Measurements from ENCODE around the gene GRK6. TPM values are rescaled to one million over a fixed set of nuclear protein-coding genes. Genes with fewer than 3 reads are reported as not detected.

Gene GRK6
- total and polyA plus RNA-seq, 9 of the 15 experiments (the other 6 are each of a cell fraction or from before 2014, with no cell fraction given), result 0.63 to 122 (median 44.5) TPM

DNA sequence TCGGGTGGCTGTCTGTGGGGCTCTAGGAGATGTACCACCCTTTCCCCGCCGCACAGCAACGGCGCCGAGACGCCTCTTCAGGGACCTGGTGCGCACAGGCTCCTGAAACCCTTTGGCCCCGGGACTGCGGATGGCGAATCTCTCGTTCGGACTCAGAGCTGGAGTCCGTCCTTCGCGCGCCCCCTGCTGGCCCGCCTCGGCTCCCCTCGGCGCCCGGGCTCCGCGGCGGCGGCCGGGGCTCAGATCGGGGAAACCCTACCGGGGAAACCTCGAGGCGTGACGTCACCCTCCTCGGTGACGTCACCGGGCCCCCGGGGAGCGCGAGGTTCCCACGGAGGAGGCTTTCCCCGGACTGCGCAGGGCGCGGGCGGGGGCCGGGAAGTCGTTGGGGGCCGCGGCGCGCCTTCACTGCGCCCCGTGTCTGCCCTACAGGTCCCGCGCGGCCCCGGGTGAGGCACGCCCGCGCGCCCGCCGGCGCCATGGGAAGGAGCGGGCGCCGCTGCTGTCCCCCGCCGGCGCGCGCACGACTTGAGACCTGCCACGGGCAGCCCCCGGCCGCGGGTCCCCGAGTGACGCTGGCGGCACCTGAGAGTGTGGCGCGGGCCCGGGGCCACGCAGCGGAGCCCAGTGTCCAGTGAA, 28.0 kb downstream of the GRK6 start (continued):
- TF ChIP-seq ZBED1 (IDR thresholded peaks at IDR 0.05) (no peak), RBM15 (IDR thresholded peaks at IDR 0.05; ENCODE audit: insufficient read depth, low read length) (no peak), PTBP1 (IDR thresholded peaks at IDR 0.05; ENCODE audit: low read depth, low read length) (no peak), NR4A1 (CRISPR knock-in tag; IDR thresholded peaks at IDR 0.05) (no peak), NR4A1 (tag; IDR thresholded peaks at IDR 0.05) (no peak), SRSF1 (IDR thresholded peaks at IDR 0.05; ENCODE audit: low read depth, low read length) (no peak), CREB3L1 (IDR thresholded peaks at IDR 0.05; ENCODE audit: borderline replicate concordance, low read depth) (no peak), ETV6 (IDR thresholded peaks at IDR 0.05; ENCODE audit: borderline replicate concordance in 1 of 2, low read depth in 2 of 2, low read length in 1 of 2) (no peak), ETV6 (CRISPR knock-in tag; IDR thresholded peaks at IDR 0.05; ENCODE audit: borderline replicate concordance) (no peak), ZNF408 (CRISPR knock-in tag; IDR thresholded peaks at IDR 0.05; ENCODE audit: low read depth) (no peak), LEF1 (IDR thresholded peaks at IDR 0.05) (no peak), C11orf30 (IDR thresholded peaks at IDR 0.05; ENCODE audit: low read depth) (no peak), MCM2 (IDR thresholded peaks at IDR 0.05; ENCODE audit: low read depth) (no peak)
- TF ChIP-seq, protein P1, sequence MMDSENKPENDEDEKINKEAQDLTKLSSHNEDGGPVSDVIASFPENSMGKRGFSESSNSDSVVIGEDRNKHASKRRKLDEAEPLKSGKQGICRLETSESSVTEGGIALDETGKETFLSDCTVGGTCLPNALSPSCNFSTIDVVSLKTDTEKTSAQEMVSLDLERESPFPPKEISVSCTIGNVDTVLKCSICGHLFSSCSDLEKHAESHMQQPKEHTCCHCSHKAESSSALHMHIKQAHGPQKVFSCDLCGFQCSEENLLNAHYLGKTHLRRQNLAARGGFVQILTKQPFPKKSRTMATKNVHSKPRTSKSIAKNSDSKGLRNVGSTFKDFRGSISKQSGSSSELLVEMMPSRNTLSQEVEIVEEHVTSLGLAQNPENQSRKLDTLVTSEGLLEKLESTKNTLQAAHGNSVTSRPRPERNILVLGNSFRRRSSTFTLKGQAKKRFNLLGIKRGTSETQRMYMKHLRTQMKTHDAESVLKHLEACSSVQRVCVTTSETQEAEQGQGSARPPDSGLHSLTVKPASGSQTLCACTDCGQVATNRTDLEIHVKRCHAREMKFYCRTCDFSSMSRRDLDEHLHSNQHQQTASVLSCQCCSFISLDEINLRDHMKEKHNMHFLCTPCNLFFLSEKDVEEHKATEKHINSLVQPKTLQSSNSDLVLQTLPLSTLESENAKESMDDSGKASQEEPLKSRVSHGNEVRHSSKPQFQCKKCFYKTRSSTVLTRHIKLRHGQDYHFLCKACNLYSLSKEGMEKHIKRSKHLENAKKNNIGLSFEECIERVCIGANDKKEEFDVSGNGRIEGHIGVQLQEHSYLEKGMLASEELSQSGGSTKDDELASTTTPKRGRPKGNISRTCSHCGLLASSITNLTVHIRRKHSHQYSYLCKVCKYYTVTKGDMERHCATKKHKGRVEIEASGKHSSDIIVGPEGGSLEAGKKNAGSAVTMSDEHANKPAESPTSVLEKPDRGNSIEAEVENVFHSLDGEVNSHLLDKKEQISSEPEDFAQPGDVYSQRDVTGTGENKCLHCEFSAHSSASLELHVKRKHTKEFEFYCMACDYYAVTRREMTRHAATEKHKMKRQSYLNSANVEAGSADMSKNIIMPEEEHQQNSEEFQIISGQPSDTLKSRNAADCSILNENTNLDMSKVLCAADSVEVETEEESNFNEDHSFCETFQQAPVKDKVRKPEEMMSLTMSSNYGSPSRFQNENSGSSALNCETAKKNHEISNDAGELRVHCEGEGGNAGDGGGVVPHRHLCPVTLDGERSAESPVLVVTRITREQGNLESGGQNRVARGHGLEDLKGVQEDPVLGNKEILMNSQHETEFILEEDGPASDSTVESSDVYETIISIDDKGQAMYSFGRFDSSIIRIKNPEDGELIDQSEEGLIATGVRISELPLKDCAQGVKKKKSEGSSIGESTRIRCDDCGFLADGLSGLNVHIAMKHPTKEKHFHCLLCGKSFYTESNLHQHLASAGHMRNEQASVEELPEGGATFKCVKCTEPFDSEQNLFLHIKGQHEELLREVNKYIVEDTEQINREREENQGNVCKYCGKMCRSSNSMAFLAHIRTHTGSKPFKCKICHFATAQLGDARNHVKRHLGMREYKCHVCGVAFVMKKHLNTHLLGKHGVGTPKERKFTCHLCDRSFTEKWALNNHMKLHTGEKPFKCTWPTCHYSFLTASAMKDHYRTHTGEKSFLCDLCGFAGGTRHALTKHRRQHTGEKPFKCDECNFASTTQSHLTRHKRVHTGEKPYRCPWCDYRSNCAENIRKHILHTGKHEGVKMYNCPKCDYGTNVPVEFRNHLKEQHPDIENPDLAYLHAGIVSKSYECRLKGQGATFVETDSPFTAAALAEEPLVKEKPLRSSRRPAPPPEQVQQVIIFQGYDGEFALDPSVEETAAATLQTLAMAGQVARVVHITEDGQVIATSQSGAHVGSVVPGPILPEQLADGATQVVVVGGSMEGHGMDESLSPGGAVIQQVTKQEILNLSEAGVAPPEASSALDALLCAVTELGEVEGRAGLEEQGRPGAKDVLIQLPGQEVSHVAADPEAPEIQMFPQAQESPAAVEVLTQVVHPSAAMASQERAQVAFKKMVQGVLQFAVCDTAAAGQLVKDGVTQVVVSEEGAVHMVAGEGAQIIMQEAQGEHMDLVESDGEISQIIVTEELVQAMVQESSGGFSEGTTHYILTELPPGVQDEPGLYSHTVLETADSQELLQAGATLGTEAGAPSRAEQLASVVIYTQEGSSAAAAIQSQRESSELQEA (IDR thresholded peaks at IDR 0.05; ENCODE audit: low read depth), result no peak
- TF ChIP-seq, protein P2, sequence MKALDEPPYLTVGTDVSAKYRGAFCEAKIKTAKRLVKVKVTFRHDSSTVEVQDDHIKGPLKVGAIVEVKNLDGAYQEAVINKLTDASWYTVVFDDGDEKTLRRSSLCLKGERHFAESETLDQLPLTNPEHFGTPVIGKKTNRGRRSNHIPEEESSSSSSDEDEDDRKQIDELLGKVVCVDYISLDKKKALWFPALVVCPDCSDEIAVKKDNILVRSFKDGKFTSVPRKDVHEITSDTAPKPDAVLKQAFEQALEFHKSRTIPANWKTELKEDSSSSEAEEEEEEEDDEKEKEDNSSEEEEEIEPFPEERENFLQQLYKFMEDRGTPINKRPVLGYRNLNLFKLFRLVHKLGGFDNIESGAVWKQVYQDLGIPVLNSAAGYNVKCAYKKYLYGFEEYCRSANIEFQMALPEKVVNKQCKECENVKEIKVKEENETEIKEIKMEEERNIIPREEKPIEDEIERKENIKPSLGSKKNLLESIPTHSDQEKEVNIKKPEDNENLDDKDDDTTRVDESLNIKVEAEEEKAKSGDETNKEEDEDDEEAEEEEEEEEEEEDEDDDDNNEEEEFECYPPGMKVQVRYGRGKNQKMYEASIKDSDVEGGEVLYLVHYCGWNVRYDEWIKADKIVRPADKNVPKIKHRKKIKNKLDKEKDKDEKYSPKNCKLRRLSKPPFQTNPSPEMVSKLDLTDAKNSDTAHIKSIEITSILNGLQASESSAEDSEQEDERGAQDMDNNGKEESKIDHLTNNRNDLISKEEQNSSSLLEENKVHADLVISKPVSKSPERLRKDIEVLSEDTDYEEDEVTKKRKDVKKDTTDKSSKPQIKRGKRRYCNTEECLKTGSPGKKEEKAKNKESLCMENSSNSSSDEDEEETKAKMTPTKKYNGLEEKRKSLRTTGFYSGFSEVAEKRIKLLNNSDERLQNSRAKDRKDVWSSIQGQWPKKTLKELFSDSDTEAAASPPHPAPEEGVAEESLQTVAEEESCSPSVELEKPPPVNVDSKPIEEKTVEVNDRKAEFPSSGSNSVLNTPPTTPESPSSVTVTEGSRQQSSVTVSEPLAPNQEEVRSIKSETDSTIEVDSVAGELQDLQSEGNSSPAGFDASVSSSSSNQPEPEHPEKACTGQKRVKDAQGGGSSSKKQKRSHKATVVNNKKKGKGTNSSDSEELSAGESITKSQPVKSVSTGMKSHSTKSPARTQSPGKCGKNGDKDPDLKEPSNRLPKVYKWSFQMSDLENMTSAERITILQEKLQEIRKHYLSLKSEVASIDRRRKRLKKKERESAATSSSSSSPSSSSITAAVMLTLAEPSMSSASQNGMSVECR (CRISPR knock-in tag; IDR thresholded peaks at IDR 0.05), result peak; percentile 49

Measured in K562 (cell line).